Heart left ventricle (tissue), 13 donors: ENCODE results near the gene APLP2.

Experiments used
- CTCF ChIP-seq, 12 donors: fragments of 200-600 bp; sonication (generic) in 4 of 12; IDR thresholded peaks; one replicate each; pipeline versions ENCODE4 v1.5.0 to v1.8.0; 2018 to 2022; ENCODE audit warnings: antibody characterized with exemption in 12 of 12, mild to moderate bottlenecking in 5 of 12
- POLR2A ChIP-seq, 2 donors: fragments of 450-650 bp; IDR thresholded peaks; one replicate each; pipeline ENCODE4 v1.6.1; 2017; ENCODE audit warnings: antibody characterized with exemption in 2 of 2, mild to moderate bottlenecking in 2 of 2, moderate library complexity in 2 of 2
- donor health status: ischemic (EF 13 %, LVEDD 7.1; RV severe dilation, severe dysfunction).
- donor health status: DM: no; HTN: yes; CAD: no.
- donor health status: DM: no; HTN: no; CAD: no.
- donor health status: ischemic (EF 25% LVEDD 6.9; RV normal size, moderate dysfunction).
- donor health status: ischemic (EF 25% LVEDD 5.7; RV mildly dilated, moderate dysfunction).
- donor health status: ischemic (EF 35%, LVEDD 5.7; RV mildly dilated, moderate dysfunction).
- donor health status: nonischemic (EF 11% LVEDD 7.7; RV severe dilation, severe dysfunction).
- donor health status: DM: yes; HTN: yes; CAD: no.
- donor health status: PGD.
- donor health status: ischemic (EF 29% LVEDD 5.4; RV normal size, mild dysfunction).
- donor health status: nonischemic (EF 23%, LVEDD 6.1; RV moderate dilation, normal function).

DNA sequence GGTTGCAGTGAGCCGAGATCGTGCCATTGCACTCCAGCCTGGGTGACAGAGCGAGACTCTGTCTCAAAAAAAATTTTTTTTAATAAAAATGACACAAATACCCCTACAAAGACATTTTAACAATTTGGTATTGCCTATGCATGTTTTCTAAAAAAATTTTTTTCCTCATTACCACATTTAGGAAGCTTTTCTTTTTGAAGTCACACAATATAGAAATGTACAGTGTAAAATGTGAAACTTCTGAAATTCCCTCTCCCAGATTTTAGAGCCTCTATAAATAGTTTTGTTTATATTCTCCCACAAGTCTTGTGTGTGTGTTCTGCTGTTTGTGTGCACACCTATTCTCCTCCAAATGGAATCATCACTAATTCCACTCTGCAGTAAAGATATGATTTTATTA lies 97.5 kb downstream of the APLP2 start:
- TF ChIP-seq CTCF (IDR thresholded peaks at IDR 0.05) (no peak), POLR2A (IDR thresholded peaks at IDR 0.05) (no peak)
